GM23248 (cell line): ENCODE data around the gene NELFA.
"Not testable (repeated sequence)": the region's sequence is repeated elsewhere in the genome, so short reads cannot be mapped to it uniquely, and the experiment has no call there.

Experiments
- EZH2 ChIP-seq: fragments of 200-600 bp; sonication (generic); IDR thresholded peaks from 2 replicates; pipeline ENCODE4 v1.6.1; 2018; ENCODE audit warnings: antibody characterized with exemption, mild to moderate bottlenecking; ENCODE audit not compliant: insufficient read depth, poor library complexity, severe bottlenecking
- EZH2phosphoT487 ChIP-seq: fragments of 200-600 bp; sonication (generic); IDR thresholded peaks from 2 replicates; pipeline ENCODE4 v1.6.1; 2018; ENCODE audit warnings: antibody characterized with exemption, moderate library complexity, mild to moderate bottlenecking, low read depth; ENCODE audit not compliant: insufficient read depth

DNA sequence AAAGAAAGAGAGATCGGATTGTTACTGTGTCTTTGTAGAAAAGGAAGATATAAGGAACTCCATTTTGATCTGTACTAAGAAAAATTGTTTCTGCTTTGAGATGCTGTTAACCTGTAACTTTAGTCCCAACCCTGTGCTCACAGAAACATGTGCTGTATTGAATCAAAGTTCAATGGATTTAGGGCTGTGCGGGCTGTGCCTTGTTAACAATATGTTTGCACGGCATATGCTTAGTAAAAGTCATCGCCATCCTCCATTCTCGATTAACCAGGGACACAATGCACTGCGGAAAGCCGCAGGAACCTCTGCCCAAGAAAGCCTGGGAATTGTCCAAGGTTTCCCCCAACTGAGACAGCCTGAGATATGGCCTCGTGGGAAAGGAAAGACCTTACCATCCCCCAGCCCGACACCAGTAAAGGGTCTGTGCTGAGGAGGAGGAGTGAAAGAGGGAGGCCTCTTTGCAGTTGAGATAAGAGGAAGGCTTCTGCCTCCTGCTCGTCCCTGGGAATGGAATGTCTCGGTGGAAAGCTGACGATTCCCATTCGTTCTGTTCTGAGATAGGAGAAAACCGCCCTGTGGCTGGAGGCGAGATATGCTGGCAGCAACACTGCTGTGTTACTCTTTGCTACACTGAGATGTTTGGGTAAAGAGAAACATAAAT, 12.7 kb upstream of the NELFA start:
- TF ChIP-seq EZH2, EZH2phosphoT487: not testable (repeated sequence)
